DMS153 (cell line): ENCODE data around the gene COL4A2.

Experiments
- DNase-seq: peaks from one replicate; lab custom pipeline; 2025; lab: John Stamatoyannopoulos, UW

The COL4A2 gene

GRCh38 chr13:110354715-110355473 lies 47.8 kb downstream of the COL4A2 start:
- DNase-seq: no peak

GRCh38 chr13:110356362-110356761 lies 49.3 kb downstream of the COL4A2 start:
- no peak for DNase-seq

GRCh38 chr13:110358381-110358780 lies 51.3 kb downstream of the COL4A2 start:
- DNase-seq: no peak

- no peak for DNase-seq
Measured at GRCh38 chr13:110359840-110360301, 52.8 kb downstream of the COL4A2 start.

GRCh38 chr13:110360598-110360997 lies 53.5 kb downstream of the COL4A2 start:
- no peak for DNase-seq

- DNase-seq: no peak
Measured at GRCh38 chr13:110361365-110361911, 54.4 kb downstream of the COL4A2 start.

GRCh38 chr13:110363010-110363409 lies 55.9 kb downstream of the COL4A2 start:
- no peak for DNase-seq

GRCh38 chr13:110364081-110364480 lies 57.0 kb downstream of the COL4A2 start:
- DNase-seq: no peak

- no peak for DNase-seq
Measured at GRCh38 chr13:110365876-110366275, 58.8 kb downstream of the COL4A2 start.

GRCh38 chr13:110366733-110367132 lies 59.6 kb downstream of the COL4A2 start:
- no peak for DNase-seq

- no peak for DNase-seq
Measured at GRCh38 chr13:110367620-110368019, 60.5 kb downstream of the COL4A2 start.

- no peak for DNase-seq
Measured at GRCh38 chr13:110368408-110368807, 61.3 kb downstream of the COL4A2 start.

- DNase-seq: no peak
Measured at GRCh38 chr13:110369400-110369799, 62.3 kb downstream of the COL4A2 start.

- no peak for DNase-seq
Measured at GRCh38 chr13:110371550-110372465, 64.7 kb downstream of the COL4A2 start.

GRCh38 chr13:110372676-110373075 lies 65.6 kb downstream of the COL4A2 start:
- no peak for DNase-seq

- DNase-seq: no peak
Measured at GRCh38 chr13:110373617-110374016, 66.5 kb downstream of the COL4A2 start.

- DNase-seq: no peak
Measured at GRCh38 chr13:110374431-110375370, 67.6 kb downstream of the COL4A2 start.

- no peak for DNase-seq
Measured at GRCh38 chr13:110376120-110376519, 69.0 kb downstream of the COL4A2 start.

GRCh38 chr13:110377178-110377825 lies 70.2 kb downstream of the COL4A2 start:
- DNase-seq: no peak

- DNase-seq: no peak
Measured at GRCh38 chr13:110377826-110378201, 70.7 kb downstream of the COL4A2 start.

- no peak for DNase-seq
Measured at GRCh38 chr13:110379358-110379757, 72.3 kb downstream of the COL4A2 start.
